Tibial nerve (tissue), 4 donors: Measurements from ENCODE around the gene RPS18. TPM values are rescaled to one million over a fixed set of nuclear protein-coding genes. Genes with fewer than 3 reads are reported as not detected.

Experiments
- DNase-seq, 2 donors: peaks; one replicate each; pipeline ENCODE4 v3.0.0-alpha.2; 2019; ENCODE audit warnings: low spot score in 2 of 2
- H3K27ac ChIP-seq, 4 donors: fragments of 200-600 bp; sonication (generic) in 3 of 4; one replicate each; pipeline ENCODE4 v1.5.1; 2017 to 2019; ENCODE audit warnings: mild to moderate bottlenecking in 1 of 4
- H3K27me3 ChIP-seq, 2 donors: fragments of 200-600 bp; sonication (generic) in 1 of 2; one replicate each; pipeline versions ENCODE4 v1.5.1 to v1.6.0; 2017 to 2019
- H3K36me3 ChIP-seq, 3 donors: fragments of 200-600 bp; sonication (generic); one replicate each; pipeline ENCODE4 v1.5.1; 2018 to 2019
- H3K4me1 ChIP-seq, 4 donors: fragments of 200-600 bp; sonication (generic) in 3 of 4; one replicate each; pipeline ENCODE4 v1.5.1; 2017 to 2019
- H3K4me3 ChIP-seq, 4 donors: fragments of 200-600 bp; sonication (generic) in 3 of 4; one replicate each; pipeline ENCODE4 v1.5.1; 2017 to 2019; ENCODE audit warnings: mild to moderate bottlenecking in 1 of 4, moderate library complexity in 1 of 4
- H3K9me3 ChIP-seq, 4 donors: fragments of 200-600 bp; sonication (generic) in 3 of 4; one replicate each; pipeline ENCODE4 v1.5.1; 2017 to 2019
- EP300 ChIP-seq, 2 donors: sonication (generic); formaldehyde crosslinking; IDR thresholded peaks; one replicate each; pipeline ENCODE4 v1.6.1; 2017; ENCODE audit warnings: antibody characterized with exemption in 2 of 2, mild to moderate bottlenecking in 1 of 2
- POLR2A ChIP-seq, 2 donors: fragments of 450-650 bp; IDR thresholded peaks; one replicate each; pipeline ENCODE4 v1.6.1; 2017; ENCODE audit warnings: antibody characterized with exemption in 2 of 2, mild to moderate bottlenecking in 2 of 2, moderate library complexity in 2 of 2
- WGBS, 2 donors: methylation state at CpG; one replicate each; pipeline ENCODE4 v1.1.5; 2018; 5-methylcytosine and 5-hydroxymethylcytosine counted together
- total RNA-seq, 4 donors: library from RNA; depleted of rRNA; stranded (reverse); fragments of >200 nt; gene quantifications; one replicate each; pipeline ENCODE4 v1.1.0, GENCODE V29; 2016
- TF ChIP-seq, protein P1 (sequence below), 5 experiments: fragments of 200-600 bp in 3 of 5; fragments of 450-650 bp in 2 of 5; sonication (generic) in 3 of 5; IDR thresholded peaks; one replicate each; pipeline ENCODE4 v1.5.1; 2016 to 2019; ENCODE audit warnings: antibody characterized with exemption in 5 of 5, mild to moderate bottlenecking in 3 of 5, moderate library complexity in 2 of 5

RPS18 gene
- total RNA-seq, 4 donors from 2014 or later: 2,115 to 2,529 (median 2,306) TPM

DNA sequence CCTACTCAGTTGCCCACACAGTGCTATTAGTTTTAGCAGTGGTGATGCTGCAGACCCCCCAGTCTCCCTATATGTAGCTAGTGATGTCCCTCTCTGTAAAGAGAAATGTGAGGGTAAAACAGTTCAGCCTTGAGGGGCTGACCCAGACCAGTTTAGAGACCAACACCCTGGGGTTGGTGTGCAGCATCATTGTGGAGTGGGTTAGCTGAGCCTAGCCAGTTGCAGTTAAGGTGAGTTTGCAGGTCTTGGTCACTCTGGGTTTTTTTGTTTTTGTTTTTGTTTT lies 4.6 kb downstream of the RPS18 start:
- DNase-seq: no peak
- TF ChIP-seq, protein P1, sequence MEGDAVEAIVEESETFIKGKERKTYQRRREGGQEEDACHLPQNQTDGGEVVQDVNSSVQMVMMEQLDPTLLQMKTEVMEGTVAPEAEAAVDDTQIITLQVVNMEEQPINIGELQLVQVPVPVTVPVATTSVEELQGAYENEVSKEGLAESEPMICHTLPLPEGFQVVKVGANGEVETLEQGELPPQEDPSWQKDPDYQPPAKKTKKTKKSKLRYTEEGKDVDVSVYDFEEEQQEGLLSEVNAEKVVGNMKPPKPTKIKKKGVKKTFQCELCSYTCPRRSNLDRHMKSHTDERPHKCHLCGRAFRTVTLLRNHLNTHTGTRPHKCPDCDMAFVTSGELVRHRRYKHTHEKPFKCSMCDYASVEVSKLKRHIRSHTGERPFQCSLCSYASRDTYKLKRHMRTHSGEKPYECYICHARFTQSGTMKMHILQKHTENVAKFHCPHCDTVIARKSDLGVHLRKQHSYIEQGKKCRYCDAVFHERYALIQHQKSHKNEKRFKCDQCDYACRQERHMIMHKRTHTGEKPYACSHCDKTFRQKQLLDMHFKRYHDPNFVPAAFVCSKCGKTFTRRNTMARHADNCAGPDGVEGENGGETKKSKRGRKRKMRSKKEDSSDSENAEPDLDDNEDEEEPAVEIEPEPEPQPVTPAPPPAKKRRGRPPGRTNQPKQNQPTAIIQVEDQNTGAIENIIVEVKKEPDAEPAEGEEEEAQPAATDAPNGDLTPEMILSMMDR (IDR thresholded peaks at IDR 0.05): no peak
- TF ChIP-seq POLR2A (IDR thresholded peaks at IDR 0.05): no peak
- TF ChIP-seq EP300 (IDR thresholded peaks at IDR 0.05): no peak

DNA sequence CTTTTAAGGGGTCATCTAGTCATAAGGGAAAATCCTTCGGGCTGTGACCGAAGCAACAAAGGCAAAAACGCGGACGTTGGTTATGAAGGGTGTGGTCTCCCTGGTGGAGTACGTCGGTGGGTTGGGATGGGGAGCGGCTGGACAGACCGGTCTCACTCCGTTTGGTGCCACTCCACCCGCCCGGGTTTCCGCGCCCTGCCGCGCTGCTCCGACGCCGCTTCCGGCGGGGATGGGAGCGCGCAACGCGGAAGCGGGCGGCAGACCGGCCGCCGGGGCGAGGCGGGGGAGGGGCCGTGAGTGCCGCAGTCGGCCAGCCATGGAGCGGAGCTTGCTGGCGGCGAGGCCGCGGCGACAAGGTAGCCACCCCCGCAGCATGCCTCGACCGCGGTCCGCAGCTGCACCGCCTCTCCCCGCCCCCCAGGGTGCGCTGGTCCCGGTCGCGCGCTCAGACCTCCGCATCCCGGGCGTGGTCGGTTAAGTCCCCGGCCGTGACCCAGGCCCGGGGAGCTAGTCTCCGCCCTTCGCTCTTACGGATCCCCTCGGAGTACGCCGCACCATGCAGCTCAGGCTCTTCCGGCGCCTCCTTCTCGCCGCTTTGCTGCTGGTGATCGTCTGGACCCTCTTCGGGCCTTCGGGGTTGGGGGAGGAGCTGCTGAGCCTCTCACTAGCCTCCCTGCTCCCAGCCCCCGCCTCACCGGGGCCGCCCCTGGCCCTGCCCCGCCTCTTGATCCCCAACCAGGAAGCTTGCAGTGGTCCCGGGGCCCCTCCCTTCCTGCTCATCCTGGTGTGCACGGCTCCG lies 5.2 kb downstream of the RPS18 start, which contains the start of gene B3GALT4:
B3GALT4 (plus strand) TSS at position 260 of the 799 bp plus-strand sequence; CDS start at position 557, 297 bp downstream.
- Histone ChIP-seq H3K27ac (peak within 1 kb of the TSS; percentile 54 to 95 (median 87)), H3K9me3 (no peaks in the 10 kb centered on the region), H3K36me3 (peaks cover 0 to 71% (median 25%) of the 10 kb centered on the region in 3 donors), H3K27me3 (no peaks in the 10 kb centered on the region), H3K4me1 (peaks cover 3 to 67% (median 53%) of the 10 kb centered on the region in 4 donors), H3K4me3 (peak within 1 kb of the TSS; percentile 39 to 95 (median 68))
- 0 to 1% methylated on average over 21 to 24 of the region's 80 CpGs for WGBS, 2 donors
- TF ChIP-seq POLR2A (IDR thresholded peaks at IDR 0.05): peak in 1 of 2 donors; percentile 47
- TF ChIP-seq, protein P1 (IDR thresholded peaks at IDR 0.05): peak; percentile 48 to 80 (median 63)
- peak in 1 of 2 donors; percentile 49 for TF ChIP-seq EP300 (IDR thresholded peaks at IDR 0.05)
- peak; percentile 48 to 59 for DNase-seq

More for the DNA sequence above, 4.6 kb downstream of the RPS18 start:
- Histone ChIP-seq H3K27ac (peak overlapping the region in 3 of 4 donors; percentile 85 to 95 (median 89)), H3K9me3 (no peaks in the 10 kb centered on the region), H3K36me3 (peaks cover 0 to 66% (median 25%) of the 10 kb centered on the region in 3 donors), H3K4me1 (peaks cover 3 to 67% (median 53%) of the 10 kb centered on the region in 4 donors), H3K27me3 (no peaks in the 10 kb centered on the region), H3K4me3 (peak overlapping the region; percentile 39 to 95 (median 68))

DNA sequence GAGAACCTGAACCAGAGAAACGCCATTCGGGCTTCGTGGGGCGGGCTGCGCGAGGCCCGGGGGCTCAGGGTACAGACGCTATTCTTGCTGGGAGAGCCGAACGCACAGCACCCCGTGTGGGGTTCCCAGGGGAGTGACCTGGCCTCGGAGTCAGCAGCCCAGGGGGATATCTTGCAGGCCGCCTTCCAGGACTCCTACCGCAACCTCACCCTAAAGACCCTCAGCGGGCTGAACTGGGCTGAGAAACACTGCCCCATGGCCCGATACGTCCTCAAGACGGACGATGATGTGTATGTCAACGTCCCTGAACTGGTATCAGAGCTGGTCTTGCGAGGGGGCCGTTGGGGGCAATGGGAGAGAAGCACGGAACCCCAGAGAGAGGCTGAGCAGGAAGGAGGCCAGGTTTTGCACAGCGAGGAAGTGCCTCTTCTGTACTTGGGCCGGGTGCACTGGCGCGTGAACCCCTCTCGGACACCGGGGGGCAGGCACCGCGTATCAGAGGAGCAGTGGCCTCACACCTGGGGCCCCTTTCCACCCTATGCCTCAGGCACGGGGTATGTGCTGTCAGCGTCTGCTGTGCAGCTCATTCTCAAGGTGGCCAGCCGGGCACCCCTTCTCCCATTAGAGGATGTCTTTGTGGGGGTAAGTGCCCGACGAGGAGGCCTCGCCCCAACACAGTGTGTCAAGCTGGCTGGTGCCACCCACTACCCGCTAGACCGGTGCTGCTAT lies 6.0 kb downstream of the RPS18 start:
- no peak for DNase-seq
- peak overlapping the region; percentile 54 to 95 (median 87) for H3K27ac ChIP-seq
- no peaks in the 10 kb centered on the region for H3K9me3 ChIP-seq

DNA sequence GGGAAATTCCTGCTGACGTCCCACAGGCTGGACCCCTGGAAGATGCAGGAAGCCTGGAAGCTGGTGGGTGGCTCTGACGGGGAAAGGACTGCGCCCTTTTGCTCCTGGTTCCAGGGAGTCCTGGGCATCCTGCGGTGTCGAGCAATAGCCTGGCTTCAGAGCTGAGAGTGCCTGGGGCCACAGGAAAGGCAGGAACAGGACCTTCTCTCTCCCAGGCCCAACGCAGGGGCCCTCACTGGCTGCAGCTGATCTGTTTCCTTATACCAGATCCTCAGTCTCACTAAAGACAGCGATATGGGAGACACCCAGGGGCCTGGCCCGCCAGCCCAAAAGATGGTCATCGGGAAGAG lies 6.5 kb downstream of the RPS18 start:
- Histone ChIP-seq H3K9me3 (no peaks in the 10 kb centered on the region), H3K4me3 (no peak overlapping the region), H3K36me3 (peaks cover 0 to 81% (median 25%) of the 10 kb centered on the region in 3 donors), H3K27ac (peak overlapping the region in 3 of 4 donors; percentile 85 to 95 (median 89)), H3K4me1 (peaks cover 1 to 55% (median 42%) of the 10 kb centered on the region in 4 donors), H3K27me3 (no peaks in the 10 kb centered on the region)
- no peak for DNase-seq
- 70 to 72% methylated on average over 7 to 9 of the region's 9 CpGs for WGBS, 2 donors
- TF ChIP-seq, protein P1 (IDR thresholded peaks at IDR 0.05): no peak
- no peak for TF ChIP-seq POLR2A (IDR thresholded peaks at IDR 0.05)
- TF ChIP-seq EP300 (IDR thresholded peaks at IDR 0.05): no peak

More for the DNA sequence above, 6.0 kb downstream of the RPS18 start:
- TF ChIP-seq, protein P1 (IDR thresholded peaks at IDR 0.05): no peak
- no peak for TF ChIP-seq POLR2A (IDR thresholded peaks at IDR 0.05)
- TF ChIP-seq EP300 (IDR thresholded peaks at IDR 0.05): no peak
- Histone ChIP-seq H3K4me1 (peaks cover 3 to 60% (median 48%) of the 10 kb centered on the region in 4 donors), H3K36me3 (peaks cover 0 to 79% (median 25%) of the 10 kb centered on the region in 3 donors), H3K4me3 (peak overlapping the region; percentile 39 to 95 (median 68)), H3K27me3 (no peaks in the 10 kb centered on the region)
- 37 to 38% methylated on average over 33 to 37 of the region's 39 CpGs for WGBS, 2 donors
